Esophagus muscularis mucosa (tissue), 4 donors: Measurements from ENCODE around the gene PANX1. TPM values are rescaled to one million over a fixed set of nuclear protein-coding genes. Genes with fewer than 3 reads are reported as not detected.

Experiments
- DNase-seq: peaks from one replicate; pipeline ENCODE4 v3.0.0-alpha.2; 2017; ENCODE audit errors: extremely low spot score
- H3K27ac ChIP-seq, 4 donors: fragments of 200-600 bp; sonication (generic); replicated peaks in 1 of 4; 1 replicate in 3 of 4; 2 replicates in 1 of 4; pipeline ENCODE4 v1.5.1; 2016 to 2019; ENCODE audit warnings: mild to moderate bottlenecking in 1 of 4
- H3K27me3 ChIP-seq, 4 donors: fragments of 200-600 bp; sonication (generic); one replicate each; pipeline versions ENCODE4 v1.5.1 to v1.6.0; 2016 to 2019
- H3K36me3 ChIP-seq, 4 donors: fragments of 200-600 bp; sonication (generic); one replicate each; pipeline ENCODE4 v1.5.1; 2016 to 2019
- H3K4me1 ChIP-seq, 4 donors: fragments of 200-600 bp; sonication (generic); one replicate each; pipeline ENCODE4 v1.5.1; 2016 to 2019
- H3K4me3 ChIP-seq, 4 donors: fragments of 200-600 bp; sonication (generic); 1 replicate in 2 of 4; 2 replicates in 2 of 4; pipeline ENCODE4 v1.5.1; 2016 to 2019; ENCODE audit warnings: mild to moderate bottlenecking in 4 of 4, moderate library complexity in 1 of 4
- H3K9me3 ChIP-seq, 4 donors: fragments of 200-600 bp; sonication (generic); 1 replicate in 3 of 4; 2 replicates in 1 of 4; pipeline ENCODE4 v1.5.1; 2016 to 2019
- EP300 ChIP-seq: sonication (generic); formaldehyde crosslinking; IDR thresholded peaks from one replicate; pipeline ENCODE4 v1.6.1; 2017; ENCODE audit warnings: antibody characterized with exemption
- POLR2A ChIP-seq: fragments of 450-650 bp; IDR thresholded peaks from one replicate; pipeline ENCODE4 v1.6.1; 2017; ENCODE audit warnings: antibody characterized with exemption, moderate library complexity, mild to moderate bottlenecking, low read depth
- POLR2AphosphoS5 ChIP-seq, 2 donors: sonication (generic); formaldehyde crosslinking; IDR thresholded peaks; one replicate each; pipeline ENCODE4 v1.6.1; 2017; ENCODE audit warnings: antibody characterized with exemption in 2 of 2
- WGBS: methylation state at CpG from one replicate; pipeline ENCODE4 v1.1.5; 2018; 5-methylcytosine and 5-hydroxymethylcytosine counted together
- intact Hi-C: fragments of 100-400 bp; cut with DNase I; formaldehyde crosslinking; loops from one replicate; pipeline ENCODE4 v1.15.1; 2023
- total RNA-seq, 4 donors: library from RNA; depleted of rRNA; stranded (reverse); fragments of >200 nt; gene quantifications; one replicate each; pipeline versions ENCODE4 v1.1.0 to v1.2.1, GENCODE V29; 2016
- TF ChIP-seq, protein P1 (sequence below), 3 experiments: fragments of 200-600 bp in 2 of 3; fragments of 450-650 bp in 1 of 3; sonication (generic) in 2 of 3; IDR thresholded peaks; one replicate each; pipeline ENCODE4 v1.5.1; 2017 to 2019; ENCODE audit warnings: antibody characterized with exemption in 3 of 3, mild to moderate bottlenecking in 2 of 3, moderate library complexity in 1 of 3

PANX1 gene
- total RNA-seq, 4 donors from 2014 or later: 25.7 to 35.6 (median 29.7) TPM

DNA sequence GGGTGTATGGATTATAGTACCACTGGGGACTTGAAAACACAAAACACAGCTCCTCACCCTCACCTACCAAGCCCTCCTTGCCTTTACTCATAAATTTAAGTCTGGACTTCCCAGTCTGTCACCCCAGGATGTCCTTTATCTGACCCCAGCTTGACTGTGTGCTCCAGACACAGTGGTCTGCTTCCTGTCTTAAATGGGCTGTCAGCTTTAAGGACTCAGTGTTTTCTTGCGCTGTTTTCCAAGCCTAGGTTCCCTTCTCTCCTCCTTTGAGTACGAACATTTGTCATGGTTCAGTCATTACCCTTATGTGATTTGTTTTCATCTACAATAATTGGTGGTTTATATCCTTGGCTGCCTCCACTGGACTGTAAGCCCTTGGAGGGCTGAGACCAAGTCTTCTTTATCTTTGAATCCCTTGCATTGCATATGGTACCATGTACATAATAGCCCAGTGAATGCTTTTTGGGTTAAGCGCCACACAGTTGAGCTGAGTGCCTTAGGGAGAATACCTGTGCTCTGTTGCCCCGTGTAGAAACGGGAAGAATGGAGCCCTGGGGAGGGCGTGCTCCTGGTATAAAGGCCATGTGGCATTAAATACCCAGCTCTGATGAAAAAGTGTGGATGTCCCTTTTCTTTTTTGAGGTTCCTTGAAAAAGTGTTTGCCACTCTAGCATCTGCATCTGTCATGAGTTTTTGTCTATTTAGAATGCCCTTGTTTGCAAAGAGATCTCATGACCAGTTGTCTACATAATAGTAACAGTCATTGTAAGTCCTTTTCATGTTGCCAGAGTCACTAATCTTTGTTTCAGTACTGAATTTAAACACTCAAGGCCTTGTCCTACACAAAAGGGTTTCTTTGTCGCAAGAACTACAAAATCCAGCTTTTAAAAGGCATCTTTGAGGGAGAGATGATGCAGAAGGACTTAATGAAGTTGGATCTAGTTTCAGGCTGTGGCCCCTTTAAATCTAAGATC, 14.0 kb downstream of the PANX1 start:
- Histone ChIP-seq H3K9me3 (no peaks in the 10 kb centered on the region), H3K4me1 (peaks cover 29 to 54% (median 34%) of the 10 kb centered on the region in 4 donors), H3K36me3 (no peaks in the 10 kb centered on the region), H3K27me3 (no peaks in the 10 kb centered on the region), H3K4me3 (no peak overlapping the region), H3K27ac (no peak overlapping the region)
- 88% methylated on average over 7 of the region's 7 CpGs for WGBS
- DNase-seq: no peak
- intact Hi-C loops: no loop called here
- TF ChIP-seq POLR2A: no peak
- TF ChIP-seq POLR2AphosphoS5 (IDR thresholded peaks at IDR 0.05): no peak
- TF ChIP-seq EP300: no peak
- TF ChIP-seq, protein P1, sequence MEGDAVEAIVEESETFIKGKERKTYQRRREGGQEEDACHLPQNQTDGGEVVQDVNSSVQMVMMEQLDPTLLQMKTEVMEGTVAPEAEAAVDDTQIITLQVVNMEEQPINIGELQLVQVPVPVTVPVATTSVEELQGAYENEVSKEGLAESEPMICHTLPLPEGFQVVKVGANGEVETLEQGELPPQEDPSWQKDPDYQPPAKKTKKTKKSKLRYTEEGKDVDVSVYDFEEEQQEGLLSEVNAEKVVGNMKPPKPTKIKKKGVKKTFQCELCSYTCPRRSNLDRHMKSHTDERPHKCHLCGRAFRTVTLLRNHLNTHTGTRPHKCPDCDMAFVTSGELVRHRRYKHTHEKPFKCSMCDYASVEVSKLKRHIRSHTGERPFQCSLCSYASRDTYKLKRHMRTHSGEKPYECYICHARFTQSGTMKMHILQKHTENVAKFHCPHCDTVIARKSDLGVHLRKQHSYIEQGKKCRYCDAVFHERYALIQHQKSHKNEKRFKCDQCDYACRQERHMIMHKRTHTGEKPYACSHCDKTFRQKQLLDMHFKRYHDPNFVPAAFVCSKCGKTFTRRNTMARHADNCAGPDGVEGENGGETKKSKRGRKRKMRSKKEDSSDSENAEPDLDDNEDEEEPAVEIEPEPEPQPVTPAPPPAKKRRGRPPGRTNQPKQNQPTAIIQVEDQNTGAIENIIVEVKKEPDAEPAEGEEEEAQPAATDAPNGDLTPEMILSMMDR (IDR thresholded peaks at IDR 0.05): no peak

DNA sequence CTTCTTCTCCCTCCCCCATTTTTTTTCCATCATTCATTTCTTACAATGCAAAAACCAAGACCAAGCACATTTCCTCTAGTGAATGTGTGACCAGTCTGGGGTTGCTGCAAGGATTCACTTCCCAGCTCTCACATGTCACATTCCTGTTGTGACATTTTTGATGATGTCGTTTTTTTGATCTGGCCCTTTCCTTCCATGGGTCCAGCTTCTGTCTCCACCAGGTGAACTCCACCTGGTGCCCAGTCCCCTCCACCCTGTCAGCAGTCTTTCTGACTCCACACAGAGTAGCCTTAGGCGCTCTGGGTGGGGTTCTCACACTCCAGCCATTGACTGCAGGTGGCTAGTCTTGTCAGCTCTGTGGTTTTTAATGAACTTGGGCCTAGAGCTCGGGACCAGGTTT, 15.6 kb downstream of the PANX1 start:
- H3K27me3 ChIP-seq: no peaks in the 10 kb centered on the region
- TF ChIP-seq EP300: no peak
- no peak for TF ChIP-seq POLR2AphosphoS5 (IDR thresholded peaks at IDR 0.05)
- no peak for TF ChIP-seq POLR2A
- TF ChIP-seq, protein P1 (IDR thresholded peaks at IDR 0.05): no peak
- no peak overlapping the region for H3K27ac ChIP-seq
- no peaks in the 10 kb centered on the region for H3K9me3 ChIP-seq
- no peaks in the 10 kb centered on the region for H3K36me3 ChIP-seq
- DNase-seq: no peak
- no peak overlapping the region for H3K4me3 ChIP-seq
- intact Hi-C loops: no loop called here
- H3K4me1 ChIP-seq: peaks cover 31 to 63% (median 41%) of the 10 kb centered on the region in 4 donors
- WGBS: 87% methylated on average over 2 of the region's 3 CpGs

DNA sequence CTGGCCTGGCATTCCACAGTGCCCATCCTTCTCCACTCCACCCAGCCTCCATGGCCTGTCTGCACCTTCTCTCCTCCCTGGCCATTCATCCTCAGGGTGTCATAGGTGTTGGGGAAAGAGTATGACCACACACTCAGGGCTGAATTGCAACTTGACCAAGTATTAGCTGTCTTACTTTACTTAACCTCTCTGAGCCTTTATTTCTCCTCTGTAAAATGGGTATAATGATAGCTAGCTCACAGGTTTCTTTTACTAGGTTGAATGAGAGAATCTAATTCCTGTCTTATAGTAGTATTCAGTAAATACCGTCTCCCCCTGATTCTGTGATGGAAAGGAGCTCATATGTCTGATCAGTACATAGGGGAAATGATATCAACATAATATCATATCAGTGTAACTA, 16.0 kb downstream of the PANX1 start:
- no peaks in the 10 kb centered on the region for H3K36me3 ChIP-seq
- WGBS: 91% methylated on average over 1 of the region's 1 CpG
- intact Hi-C loops: no loop called here
- H3K4me1 ChIP-seq: peaks cover 30 to 64% (median 46%) of the 10 kb centered on the region in 4 donors
- TF ChIP-seq POLR2AphosphoS5 (IDR thresholded peaks at IDR 0.05) (no peak), POLR2A (no peak), EP300 (no peak)
- TF ChIP-seq, protein P1 (IDR thresholded peaks at IDR 0.05): no peak
- no peak overlapping the region for H3K4me3 ChIP-seq
- H3K27ac ChIP-seq: no peak overlapping the region
- no peaks in the 10 kb centered on the region for H3K27me3 ChIP-seq
- H3K9me3 ChIP-seq: no peaks in the 10 kb centered on the region
- DNase-seq: no peak

DNA sequence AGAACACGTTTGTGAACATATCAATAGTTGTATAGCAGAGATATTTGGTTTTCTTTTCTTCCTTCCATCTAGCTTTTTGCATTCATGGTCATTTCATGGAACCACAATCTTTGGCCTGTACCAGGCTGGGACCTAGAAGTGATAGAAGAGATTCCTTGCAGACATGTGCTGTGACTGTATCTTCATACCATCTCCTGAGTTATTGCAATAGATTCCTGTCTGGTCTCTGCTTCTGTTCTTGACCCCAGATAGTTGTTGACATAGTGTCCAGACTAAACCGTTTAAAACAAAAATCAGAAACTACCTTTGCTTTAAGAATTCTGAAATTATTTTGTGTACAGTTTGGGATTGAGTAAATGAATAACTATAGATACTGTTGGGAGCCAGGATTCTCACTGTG, 16.8 kb downstream of the PANX1 start:
- Histone ChIP-seq H3K4me1 (peaks cover 32 to 67% (median 53%) of the 10 kb centered on the region in 4 donors), H3K27ac (no peak overlapping the region), H3K4me3 (no peak overlapping the region), H3K27me3 (no peaks in the 10 kb centered on the region), H3K9me3 (no peaks in the 10 kb centered on the region), H3K36me3 (no peaks in the 10 kb centered on the region)
- DNase-seq: no peak
- intact Hi-C loops: no loop called here
- 71% methylated on average over 2 of the region's 2 CpGs for WGBS
- TF ChIP-seq, protein P1 (IDR thresholded peaks at IDR 0.05): no peak
- TF ChIP-seq POLR2A (no peak), POLR2AphosphoS5 (IDR thresholded peaks at IDR 0.05) (no peak), EP300 (no peak)
